ENCODE measurements around the gene ACAT1.
"Not testable (repeated sequence)": the region's sequence is repeated elsewhere in the genome, so short reads cannot be mapped to it uniquely, and the experiment has no call there.

Gene ACAT1

DNA sequence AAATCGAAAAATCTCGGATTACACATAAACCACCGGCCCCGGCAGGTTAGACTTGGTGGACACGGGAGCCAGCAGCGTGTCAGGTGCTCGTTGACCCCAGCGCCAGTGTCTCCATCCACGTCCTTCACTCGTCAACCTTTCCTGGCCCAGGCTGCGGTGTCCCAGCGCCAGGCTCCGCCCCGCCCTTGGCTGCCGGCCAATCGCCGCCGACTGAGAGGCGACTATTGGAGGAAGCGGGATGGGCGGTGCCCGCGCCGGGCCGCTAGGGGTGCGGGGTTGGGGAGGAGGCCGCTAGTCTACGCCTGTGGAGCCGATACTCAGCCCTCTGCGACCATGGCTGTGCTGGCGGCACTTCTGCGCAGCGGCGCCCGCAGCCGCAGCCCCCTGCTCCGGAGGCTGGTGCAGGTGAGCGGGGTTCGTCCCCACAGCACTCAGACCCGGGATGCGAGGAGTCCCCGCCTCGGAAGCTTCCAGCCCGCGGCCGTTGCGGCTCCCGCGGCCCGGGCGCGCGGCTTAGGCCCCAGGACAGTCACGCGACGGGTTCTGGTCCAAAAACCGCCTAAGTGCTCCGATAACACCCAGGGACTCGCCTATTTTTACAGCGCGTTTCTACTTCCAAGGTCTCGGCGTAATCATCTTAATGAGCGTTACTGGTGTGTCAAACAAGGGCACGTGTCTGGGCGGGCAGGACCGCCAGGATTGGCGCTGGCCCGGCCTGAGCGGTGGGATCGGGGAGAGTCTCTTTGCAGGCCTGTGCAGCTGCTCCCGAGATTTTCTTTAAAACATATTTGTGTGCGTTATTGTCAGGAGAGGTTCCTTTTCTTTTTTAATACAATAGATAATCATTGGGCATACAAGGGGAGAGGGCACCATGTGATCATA, at the start of gene ACAT1:
Gene ACAT1, plus strand, starts transcription at position 294 of the 882 bp plus-strand sequence. Its CDS starts 40 bp downstream, at position 334.
- peak; percentile 84 for FAIRE-seq

DNA sequence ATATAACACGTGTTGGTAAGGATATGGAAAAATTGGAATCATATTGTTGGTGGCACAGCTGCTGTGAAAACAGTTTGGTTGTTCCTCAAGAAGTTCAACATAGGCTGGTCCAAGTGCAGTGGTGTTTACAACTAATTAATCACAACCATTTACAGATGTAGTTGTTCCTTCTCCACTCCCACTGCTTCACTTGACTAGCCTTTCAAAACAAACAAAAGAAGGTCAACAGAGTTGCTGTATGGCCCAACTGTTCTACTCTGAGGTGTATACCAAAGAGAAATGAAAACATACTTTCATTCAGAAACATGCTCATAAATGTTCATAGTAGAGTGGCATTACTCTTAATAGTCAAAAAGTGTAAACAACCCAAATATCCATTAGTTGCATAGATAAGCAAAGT, 36.6 kb upstream of the ACAT1 start:
- DNase-seq (ENCODE audit: low spot score) (no peak), FAIRE-seq (no peak)

More for the DNA sequence above, at the start of gene ACAT1:
- DNase-seq (ENCODE audit: low spot score) = peak; percentile 96

DNA sequence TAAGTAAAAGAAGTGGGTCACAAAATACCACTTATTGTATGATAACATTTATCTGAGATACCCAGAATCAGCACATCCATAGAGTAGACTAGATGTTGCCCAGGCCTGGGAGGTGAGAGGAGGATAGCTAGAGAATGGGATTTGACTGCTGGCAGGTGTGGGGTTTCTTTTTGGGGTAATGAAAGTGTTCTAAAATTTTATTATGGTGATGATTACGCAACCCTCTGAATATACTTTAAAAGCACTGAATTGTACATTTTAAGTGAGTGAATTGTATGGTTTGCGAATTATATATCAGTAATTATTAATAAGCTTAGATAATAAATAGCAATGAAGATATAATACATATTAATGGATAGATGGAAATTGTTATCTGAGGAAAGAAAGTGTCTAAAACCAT, 35.7 kb upstream of the ACAT1 start:
- DNase-seq (ENCODE audit: low spot score) = no peak
- no peak for FAIRE-seq

DNA sequence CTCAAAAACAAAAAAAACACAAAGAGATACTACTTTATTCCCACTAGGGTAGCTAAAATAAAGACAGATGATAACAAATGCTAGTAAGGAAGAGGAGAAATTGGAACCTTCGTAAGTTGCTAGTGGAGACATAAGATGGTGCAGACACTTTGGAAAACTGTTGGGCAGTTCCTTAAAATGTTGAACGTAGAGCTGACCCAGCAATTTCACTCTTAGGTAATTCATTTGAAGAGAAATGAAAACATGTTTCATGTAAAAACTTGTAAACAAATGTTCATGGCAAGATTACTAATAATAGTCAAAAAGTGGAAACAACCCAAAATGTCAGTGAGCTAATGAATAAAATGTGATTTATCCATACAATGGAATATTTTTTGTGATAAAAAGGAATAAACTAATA, 29.2 kb upstream of the ACAT1 start:
- DNase-seq (ENCODE audit: low spot score) (no peak), FAIRE-seq (no peak)

DNA sequence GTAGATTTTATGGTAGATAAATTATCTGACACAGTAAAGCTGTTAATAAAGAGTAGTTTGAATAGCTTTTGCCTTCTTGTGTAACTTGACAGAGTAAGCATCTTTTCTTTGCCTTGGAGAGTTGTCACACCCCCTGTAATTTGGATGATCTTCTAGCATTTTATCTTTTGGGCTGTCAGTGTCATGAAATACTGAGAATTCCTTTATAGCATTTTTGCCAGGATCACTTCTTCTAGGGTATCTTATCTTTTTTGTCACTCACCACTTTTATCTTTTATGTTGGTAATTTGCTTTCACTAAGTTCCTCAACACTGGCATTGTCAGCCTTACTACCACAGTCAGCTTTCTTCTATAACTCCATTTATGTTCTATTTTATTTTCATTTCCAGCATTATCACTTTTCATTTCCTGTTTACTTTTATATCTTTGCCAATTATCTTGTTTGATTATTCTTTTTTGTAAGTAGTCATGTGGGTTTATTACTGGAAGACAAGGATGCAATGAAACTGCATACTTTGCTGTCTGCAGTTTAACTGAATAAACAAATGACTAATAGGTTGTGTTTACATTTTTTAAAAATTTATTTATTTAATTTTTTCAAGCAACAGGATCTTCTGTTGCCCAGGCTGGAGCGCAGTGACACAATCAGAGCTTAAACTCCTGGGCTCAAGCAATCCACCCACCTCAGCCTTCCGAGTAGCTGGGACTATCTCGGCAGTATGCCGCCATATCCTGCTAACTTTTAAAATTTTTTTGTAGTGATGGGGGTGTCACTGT, 28.1 kb upstream of the ACAT1 start:
- DNase-seq (ENCODE audit: low spot score) (no peak), FAIRE-seq (no peak)

DNA sequence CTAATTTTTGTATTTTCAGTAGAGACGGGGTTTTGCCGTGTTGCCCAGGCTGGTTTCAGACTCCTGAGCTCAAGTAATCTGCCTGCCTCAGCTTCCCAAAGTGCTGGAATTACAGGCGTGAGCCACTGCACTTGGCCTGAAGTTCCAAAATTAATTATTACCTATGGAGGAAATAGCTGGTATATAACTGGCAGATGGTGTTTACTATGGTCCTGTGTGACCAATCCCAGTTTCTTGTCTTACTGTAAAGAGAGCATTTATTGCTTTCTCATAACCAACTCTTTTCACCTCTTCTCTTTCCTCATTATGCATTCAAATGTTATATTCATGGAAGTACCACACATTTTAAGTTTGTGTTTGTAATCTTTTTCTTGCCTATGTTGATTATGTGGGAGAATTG, 24.2 kb upstream of the ACAT1 start:
- DNase-seq (ENCODE audit: low spot score) = no peak
- FAIRE-seq = no peak

DNA sequence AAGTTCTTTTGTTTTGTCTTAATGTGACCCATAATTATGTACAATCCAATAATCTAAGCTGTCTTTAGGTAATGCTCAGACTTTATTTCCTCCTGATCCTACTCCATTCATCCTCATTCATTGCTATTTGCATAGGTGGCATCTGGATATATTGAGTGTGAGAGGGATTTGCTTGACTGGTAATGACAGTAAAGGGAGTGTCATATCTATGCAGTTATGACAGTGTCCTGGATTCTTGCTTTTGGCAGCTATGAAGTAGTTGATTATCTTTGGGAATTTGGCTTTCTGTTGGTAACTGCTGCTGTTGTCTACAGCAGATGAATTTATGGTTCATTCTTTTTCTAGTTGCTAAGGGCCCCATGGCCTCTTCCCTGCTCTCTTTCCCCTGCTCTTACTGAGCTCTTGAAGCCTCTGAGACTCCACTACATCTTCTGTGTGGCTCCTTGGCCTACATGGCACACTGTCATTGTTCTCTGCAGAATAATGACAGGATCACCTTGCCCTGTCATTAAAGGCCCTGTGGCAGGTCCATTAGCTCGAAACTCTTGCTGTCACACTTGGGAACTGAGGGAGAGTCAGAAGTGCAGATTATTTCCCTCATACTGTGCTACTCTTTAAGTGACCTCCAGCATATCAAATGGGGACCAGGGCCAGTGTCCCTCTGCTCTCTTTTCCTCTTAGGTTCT, 20.1 kb upstream of the ACAT1 start:
- no peak for DNase-seq (ENCODE audit: low spot score)
- FAIRE-seq = no peak

DNA sequence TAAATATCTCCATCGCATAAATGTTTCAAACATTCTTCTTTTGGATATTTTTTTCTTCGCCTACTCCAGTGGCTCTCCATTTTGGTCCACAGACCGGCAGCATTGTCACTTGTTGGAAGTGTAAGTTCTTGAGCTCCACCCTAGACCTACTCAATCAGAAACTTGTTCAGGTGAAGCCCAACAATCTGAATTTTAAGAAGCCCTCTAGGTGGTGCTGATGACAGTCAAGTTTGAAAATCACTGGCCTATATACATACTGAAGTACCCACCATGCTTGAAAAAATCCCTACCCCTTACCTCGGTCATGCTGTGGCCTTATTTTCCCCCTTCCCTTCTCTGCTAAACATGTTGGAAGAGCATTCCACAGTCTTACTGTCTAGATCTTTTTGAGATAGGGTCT, 10.2 kb upstream of the ACAT1 start:
- FAIRE-seq (no peak), DNase-seq (ENCODE audit: low spot score) (no peak)

DNA sequence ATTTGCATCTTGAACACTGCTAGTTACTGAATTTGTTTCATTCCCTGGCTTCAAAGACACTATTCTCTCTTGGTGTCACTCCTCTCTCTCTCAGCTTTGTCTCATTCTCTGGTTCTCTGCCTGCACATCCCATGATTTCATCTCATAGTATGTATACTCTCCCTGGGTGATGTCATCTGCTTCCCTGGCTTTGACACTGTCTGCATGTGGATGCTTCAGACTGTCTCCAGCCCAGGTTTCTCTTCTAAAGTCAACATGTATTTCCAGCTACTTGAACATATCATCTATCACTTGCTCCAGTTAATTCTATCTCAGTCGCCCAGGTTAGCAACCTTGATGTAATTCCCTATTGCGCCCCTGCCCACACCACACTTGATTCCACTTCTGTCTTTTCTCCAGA, 9.3 kb upstream of the ACAT1 start:
- DNase-seq (ENCODE audit: low spot score) (no peak), FAIRE-seq (no peak)

DNA sequence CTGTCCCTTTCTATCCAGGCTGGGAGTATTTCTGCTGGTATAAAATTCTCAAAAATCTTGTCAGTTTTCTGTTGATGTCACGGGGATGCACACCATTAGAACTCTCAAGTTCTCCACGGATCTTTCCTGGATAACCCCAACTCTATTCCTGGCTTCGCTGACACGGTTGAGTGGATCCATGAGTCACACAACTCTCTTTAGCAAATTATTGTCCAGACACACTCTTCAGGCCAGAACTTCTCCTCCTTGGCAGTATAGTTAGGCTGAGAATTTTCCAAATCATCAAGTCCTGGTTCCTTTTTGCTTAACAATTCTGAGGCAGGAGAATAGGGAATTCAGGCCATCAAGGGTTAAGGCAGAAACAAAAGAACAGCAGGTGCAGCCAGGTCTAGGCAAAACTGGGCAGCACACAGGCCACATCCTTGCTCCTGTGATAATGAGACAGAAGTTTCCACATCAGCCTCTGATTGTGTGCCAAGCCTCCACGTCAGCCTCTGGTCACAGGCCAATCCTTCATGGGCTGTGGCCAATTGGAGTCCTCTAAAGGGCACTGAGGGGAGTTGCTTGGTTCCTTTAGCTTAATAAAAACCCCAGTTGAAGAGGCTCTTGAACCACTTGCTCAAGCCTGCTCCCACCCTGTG, 5.7 kb upstream of the ACAT1 start:
- FAIRE-seq = no peak
- peak; percentile 12 for DNase-seq (ENCODE audit: low spot score)

DNA sequence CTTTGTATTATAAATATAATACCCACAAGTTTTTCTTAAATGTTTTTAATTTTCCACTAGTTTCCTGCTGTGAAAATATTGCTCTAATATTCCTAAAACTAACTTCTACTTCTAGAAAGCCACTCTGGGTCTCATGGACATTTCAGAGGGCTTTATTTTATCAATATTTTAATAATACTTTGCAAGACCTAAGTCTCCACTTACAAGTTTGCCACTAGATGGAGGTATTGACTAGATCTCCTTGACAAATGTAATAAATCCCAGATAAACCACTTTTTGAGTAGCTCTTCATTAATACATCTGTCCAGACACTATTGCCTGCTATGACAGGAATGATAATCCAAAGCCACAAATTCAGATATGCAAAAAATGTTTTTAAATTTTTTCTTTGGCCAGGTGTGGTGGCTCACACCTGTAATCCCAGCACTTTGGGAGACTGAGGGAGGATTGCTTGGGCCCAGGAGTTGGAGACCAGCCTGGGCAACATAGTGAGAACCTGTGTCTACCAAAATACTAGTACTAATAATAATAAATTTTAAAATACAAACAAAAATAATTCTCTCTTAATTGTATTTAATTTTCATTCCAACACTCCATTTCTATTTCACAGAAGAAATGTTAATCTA, 3.5 kb upstream of the ACAT1 start:
- DNase-seq (ENCODE audit: low spot score) = peak; percentile 27
- no peak for FAIRE-seq

DNA sequence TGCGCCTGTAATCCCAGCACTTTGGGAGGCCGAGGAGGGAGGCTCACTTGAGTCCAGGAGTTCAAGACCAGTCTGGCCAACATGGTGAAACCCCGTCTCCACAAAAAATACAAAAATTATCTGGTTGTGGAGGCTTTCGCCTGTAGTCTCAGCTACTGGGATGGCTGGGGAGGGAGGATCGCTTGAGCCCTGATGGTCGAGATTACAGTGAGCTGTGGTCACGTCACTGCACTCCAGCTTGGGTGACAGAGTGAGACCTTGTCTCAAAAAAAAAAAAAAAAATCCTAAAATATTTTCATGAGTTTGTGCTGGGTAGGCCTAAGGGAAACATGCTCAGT, 462 bp upstream of the ACAT1 start:
- DNase-seq (ENCODE audit: low spot score); FAIRE-seq: not testable (repeated sequence)

DNA sequence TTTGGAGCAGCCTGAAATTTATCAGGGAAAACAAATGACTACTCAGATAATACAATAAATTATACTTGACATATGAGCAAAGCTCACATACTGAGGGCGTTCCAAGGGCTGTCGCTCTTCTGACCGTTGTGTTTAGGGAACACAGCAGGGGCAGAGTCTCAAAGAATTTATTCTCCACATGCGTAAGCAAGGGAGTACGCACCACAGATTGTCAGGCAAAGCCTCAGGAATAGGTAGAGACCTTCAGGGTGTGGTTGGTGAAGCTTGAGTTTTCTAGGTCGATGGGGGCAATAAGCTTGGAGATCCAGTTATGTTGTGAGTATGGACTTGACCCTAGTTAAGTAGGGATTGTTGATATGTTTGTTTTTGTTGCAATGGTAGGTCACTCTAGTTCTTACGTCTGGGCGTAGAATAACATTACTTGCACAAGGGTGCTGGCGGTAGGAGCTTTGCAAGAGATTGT, 830 bp downstream of the ACAT1 start:
- FAIRE-seq = no peak
- DNase-seq (ENCODE audit: low spot score) = peak; percentile 8

DNA sequence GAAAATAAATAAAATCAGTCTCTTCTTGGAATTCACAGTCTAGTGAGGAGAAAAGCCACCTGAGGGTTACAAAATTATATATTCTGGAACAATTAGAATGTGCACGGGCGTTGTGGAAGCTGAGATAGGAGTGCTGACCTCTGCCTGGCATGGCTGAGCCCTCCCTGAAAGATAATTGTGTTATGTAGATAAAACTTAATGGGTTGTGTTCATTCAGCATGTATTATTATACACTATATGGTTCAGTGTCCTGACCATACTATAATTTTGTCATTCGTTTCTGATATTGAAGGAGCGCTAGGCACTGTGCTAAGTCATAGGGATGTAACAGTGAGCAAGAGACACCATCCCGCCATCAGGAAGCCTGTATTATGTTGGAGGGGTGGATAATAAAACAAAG, 3.7 kb downstream of the ACAT1 start:
- FAIRE-seq = no peak
- no peak for DNase-seq (ENCODE audit: low spot score)

DNA sequence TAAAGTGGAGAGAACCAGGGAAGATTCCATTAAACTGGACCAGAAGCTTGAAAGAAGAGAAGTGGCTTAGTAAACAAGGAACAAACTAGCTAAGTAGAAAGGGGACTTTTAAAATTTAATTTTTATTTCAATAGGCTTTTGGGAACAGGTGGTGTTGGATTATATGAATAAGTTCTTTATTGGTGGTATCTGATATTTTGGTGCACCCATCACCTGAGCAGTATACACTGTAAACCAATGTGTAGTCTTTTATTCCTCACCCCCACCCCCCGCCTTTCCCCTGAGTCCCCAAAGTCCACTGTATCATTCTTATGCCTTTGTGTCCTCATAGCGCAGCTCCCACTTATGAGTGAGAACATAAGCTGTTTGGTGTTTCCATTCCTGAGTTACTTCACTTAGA, 7.4 kb downstream of the ACAT1 start:
- FAIRE-seq (no peak), DNase-seq (ENCODE audit: low spot score) (no peak)

DNA sequence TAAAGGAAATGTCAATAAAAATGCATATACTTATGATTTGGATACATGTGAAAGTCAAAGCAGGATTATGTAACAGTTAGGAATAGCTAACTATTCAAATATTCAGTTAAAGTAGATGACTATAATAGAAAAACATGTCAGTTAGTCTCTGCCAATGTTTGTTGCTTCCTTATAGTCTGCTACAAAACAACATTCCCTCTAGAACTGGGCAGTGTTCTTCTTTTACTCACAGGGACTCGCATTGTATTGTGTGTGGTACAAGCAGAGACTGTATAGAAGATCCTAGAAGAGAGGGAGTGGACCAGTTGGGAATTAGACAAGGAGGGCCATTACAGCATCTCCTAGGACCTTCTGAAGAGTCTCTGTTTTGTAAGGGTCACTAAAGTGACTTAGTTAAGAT, 10.6 kb downstream of the ACAT1 start:
- FAIRE-seq = no peak
- DNase-seq (ENCODE audit: low spot score) = no peak

DNA sequence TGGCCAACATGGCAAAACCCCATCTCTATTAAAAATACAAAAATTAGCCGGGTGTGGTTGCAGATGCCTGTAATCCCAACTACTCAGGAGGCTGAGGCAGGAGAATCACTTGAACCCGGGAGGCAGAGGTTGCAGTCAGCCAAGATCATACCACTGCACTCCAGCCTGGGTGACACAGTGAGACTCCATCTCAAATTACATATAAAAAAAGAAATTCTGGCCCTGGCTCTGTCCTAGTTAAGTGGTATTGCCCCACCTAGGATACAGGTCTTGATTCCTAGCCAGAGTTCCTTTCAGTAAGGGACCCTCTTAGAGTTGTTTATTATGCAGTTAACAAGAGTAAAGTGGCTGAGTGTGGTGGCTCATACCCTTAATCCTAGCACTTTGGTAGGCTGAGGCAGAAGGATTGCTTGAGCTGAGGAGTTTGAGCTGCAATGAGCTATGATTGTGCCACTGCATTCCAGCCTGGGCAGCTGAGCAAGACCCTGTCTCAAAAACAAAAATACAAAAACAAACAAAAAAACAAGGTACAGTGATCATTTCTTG, 11.7 kb downstream of the ACAT1 start:
- not testable (repeated sequence) for DNase-seq (ENCODE audit: low spot score); FAIRE-seq

DNA sequence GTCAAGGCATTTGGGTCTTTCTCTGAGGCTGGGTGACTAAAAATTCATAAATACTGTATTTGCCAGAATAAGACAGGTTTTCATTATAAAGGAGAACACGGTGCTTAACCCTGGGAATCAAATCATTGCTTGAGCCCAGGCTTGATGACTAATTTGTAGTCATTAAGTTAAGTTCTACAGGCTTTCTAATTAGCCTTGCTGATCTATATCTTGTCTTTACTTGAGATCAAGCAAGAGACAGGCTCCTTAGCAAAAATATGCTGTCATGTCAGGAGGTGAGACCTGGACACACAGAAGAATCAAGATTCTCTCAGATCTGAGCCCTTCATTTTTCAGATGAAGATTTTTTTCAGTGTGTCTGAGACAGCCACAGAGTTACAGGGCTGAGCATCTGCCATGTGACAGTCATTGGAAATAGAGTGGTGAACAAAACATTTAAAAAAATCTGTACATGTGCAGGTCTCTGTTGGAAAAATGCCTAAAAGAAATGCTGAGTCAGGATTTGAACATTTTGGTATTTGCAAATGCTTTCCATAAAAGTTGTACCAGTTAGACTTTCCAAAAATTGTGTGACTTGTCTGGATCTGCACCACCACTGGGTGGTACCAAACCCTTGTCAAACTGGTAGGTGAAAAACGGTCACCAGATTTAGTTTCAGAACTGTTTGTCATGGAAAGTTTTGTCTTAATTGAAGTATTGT, 14.6 kb downstream of the ACAT1 start:
- no peak for FAIRE-seq
- DNase-seq (ENCODE audit: low spot score) = peak; percentile 12

DNA sequence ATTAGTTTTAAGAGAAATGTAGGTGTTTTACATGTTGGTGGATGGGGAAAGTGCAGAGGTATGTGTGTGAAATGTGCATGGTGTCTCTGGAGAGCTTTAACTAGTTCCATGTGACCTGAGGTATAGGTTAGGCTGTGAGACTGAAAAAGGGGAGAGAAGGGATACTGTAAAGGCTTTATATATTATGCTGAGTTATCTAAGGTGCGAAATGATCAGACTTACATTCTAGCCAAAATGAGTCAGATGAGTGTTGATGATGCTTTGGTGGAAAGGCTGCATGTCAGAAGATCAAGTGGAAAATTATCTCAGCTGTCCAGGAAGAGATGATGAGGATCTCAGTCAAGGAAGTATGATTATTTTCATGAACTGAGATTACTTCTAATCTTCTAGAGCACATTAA, 15.8 kb downstream of the ACAT1 start:
- DNase-seq (ENCODE audit: low spot score) (no peak), FAIRE-seq (no peak)

DNA sequence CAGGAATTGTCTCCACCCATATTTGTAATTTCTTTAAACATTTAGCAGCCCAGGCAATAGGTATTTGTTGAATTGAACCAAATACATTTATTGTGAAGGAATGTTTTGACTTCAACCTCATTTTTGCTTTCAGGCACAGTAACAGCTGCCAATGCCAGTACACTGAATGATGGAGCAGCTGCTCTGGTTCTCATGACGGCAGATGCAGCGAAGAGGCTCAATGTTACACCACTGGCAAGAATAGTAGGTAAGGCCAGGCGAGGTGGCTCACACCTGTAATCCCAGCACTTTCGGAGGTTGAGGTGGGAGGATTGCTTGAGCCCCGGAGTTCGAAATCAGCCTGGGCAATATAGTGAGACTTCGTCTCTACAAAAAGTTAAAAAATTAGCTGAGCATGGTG, 20.9 kb downstream of the ACAT1 start:
- DNase-seq (ENCODE audit: low spot score) = no peak
- FAIRE-seq = no peak
